ENCODE results near the gene SERPINB7. TPM values are rescaled to one million over a fixed set of nuclear protein-coding genes. Genes with fewer than 3 reads are reported as not detected.

Gene SERPINB7
- polyA plus RNA-seq, 2 of the 4 experiments (the other 2 are of a cell fraction): 0.84 to 2.9 TPM

DNA sequence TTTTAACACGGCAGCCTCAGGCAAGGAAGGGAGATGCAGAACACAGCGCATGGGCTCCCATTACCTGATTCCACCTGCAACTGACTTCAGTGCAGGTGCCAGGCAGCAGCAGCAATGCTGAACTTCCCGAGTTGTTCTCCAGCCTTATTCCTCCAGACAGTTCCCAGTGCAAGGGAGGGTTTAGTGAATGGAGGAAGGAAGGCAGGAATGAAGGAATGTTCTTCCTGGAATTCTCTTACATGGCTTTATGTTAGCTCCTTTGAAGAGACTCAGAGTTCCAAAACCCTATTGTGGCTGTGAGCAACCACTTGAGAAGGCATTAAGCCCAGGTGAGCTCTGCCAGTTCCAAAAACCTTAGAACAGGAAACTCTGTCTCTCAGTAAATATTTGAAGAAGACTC is 45.5 kb downstream of the SERPINB7 start:
- TF ChIP-seq EHMT2 (IDR thresholded peaks at IDR 0.05; ENCODE audit: low read depth): no peak
- TF ChIP-seq, protein P1, sequence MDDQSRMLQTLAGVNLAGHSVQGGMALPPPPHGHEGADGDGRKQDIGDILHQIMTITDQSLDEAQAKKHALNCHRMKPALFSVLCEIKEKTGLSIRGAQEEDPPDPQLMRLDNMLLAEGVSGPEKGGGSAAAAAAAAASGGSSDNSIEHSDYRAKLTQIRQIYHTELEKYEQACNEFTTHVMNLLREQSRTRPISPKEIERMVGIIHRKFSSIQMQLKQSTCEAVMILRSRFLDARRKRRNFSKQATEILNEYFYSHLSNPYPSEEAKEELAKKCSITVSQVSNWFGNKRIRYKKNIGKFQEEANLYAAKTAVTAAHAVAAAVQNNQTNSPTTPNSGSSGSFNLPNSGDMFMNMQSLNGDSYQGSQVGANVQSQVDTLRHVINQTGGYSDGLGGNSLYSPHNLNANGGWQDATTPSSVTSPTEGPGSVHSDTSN (IDR thresholded peaks at IDR 0.05): no peak
- no peak for TF ChIP-seq MAFK (IDR thresholded peaks at IDR 0.05; ENCODE audit: partially characterized antibody)
- no peak for TF ChIP-seq CBX2 (IDR thresholded peaks at IDR 0.05; ENCODE audit: borderline replicate concordance, low read depth)
- no peak for TF ChIP-seq RNF2 (IDR thresholded peaks at IDR 0.05; ENCODE audit: borderline replicate concordance, low read depth)
- TF ChIP-seq, protein P2, sequence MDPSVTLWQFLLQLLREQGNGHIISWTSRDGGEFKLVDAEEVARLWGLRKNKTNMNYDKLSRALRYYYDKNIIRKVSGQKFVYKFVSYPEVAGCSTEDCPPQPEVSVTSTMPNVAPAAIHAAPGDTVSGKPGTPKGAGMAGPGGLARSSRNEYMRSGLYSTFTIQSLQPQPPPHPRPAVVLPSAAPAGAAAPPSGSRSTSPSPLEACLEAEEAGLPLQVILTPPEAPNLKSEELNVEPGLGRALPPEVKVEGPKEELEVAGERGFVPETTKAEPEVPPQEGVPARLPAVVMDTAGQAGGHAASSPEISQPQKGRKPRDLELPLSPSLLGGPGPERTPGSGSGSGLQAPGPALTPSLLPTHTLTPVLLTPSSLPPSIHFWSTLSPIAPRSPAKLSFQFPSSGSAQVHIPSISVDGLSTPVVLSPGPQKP (IDR thresholded peaks at IDR 0.05; ENCODE audit: low read depth, low read length): no peak
- no peak for TF ChIP-seq HOXB5 (CRISPR knock-in tag; IDR thresholded peaks at IDR 0.05)
- TF ChIP-seq CHD2 (IDR thresholded peaks at IDR 0.05; ENCODE audit: low read length, partially characterized antibody): no peak
- CTCF ChIA-PET: no interaction called here
- no peak overlapping the region for H3K4me3 ChIP-seq
- POLR2A ChIA-PET: no interaction called here
- FAIRE-seq (no peak), ATAC-seq (no peak), DNase-seq (ENCODE audit: low read depth in 1 of 2, low spot score in 1 of 2) (no peak)
- no peaks in the 10 kb centered on the region for H3K4me1 ChIP-seq
- no peak overlapping the region for H3K27ac ChIP-seq
- 33% methylated on average over 3 of the region's 3 CpGs for WGBS (ENCODE audit: missing lambda C conversion rate)
- no peak overlapping the region for H3K4me2 ChIP-seq
- H3K9me3 ChIP-seq: no peaks in the 10 kb centered on the region

DNA sequence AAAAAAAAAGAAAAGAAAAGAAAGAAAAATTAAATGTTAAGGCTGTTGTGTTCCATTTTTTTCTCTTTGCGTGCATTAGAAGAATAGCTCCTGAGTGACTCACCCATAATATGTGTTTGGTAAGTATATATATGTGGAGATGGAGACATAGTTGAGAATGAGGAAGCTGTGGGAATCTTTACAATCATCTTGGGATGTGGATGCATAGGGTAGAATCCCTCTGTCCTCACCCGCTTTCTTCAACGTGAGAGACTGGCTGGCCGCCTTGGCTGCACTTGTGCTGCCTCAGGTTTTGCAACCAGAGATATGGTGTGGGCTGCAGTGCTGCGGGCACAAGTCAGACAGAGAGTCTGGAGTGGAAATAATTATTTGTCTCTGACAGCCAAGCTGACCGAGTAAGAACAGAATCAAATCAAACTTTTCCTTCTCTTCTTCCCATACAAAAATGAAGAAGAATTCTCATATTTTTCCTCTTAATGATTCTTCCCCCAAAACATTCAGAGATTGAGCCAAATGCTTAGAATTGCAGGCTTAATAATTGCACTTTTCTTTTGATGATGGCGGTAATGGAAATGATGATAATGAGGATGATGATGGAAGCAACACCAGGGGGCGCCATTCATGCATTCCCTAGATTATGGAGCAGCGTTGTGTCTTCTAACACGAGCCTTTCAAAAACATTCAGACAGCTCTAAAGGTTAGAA is 48.5 kb downstream of the SERPINB7 start:
- no peaks in the 10 kb centered on the region for H3K4me1 ChIP-seq
- ATAC-seq: no peak
- no peak for DNase-seq (ENCODE audit: low read depth in 1 of 2, low spot score in 1 of 2)
- TF ChIP-seq SREBF2 (IDR thresholded peaks at IDR 0.05) (no peak), KDM1A (IDR thresholded peaks at IDR 0.05; ENCODE audit: low read depth) (no peak), EP300 (IDR thresholded peaks at IDR 0.05) (no peak), CEBPB (IDR thresholded peaks at IDR 0.05) (no peak), MAZ (IDR thresholded peaks at IDR 0.05; ENCODE audit: borderline replicate concordance, low read depth, low read length) (no peak), FOXS1 (CRISPR knock-in tag; IDR thresholded peaks at IDR 0.05) (no peak)
- TF ChIP-seq, protein P3, sequence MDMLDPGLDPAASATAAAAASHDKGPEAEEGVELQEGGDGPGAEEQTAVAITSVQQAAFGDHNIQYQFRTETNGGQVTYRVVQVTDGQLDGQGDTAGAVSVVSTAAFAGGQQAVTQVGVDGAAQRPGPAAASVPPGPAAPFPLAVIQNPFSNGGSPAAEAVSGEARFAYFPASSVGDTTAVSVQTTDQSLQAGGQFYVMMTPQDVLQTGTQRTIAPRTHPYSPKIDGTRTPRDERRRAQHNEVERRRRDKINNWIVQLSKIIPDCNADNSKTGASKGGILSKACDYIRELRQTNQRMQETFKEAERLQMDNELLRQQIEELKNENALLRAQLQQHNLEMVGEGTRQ (IDR thresholded peaks at IDR 0.05): no peak
- ChIA-PET CTCF (interaction anchor here (0.7 kb wide), 1 partner anchor 965 kb away, joined by 3 read pairs; no protein-coding TSS in a partner anchor), POLR2A (no interaction called here)
- WGBS (ENCODE audit: missing lambda C conversion rate): 60% methylated on average over 10 of the region's 10 CpGs
- no peak for FAIRE-seq
- no peak overlapping the region for H3K4me2 ChIP-seq
- no peak overlapping the region for H3K27ac ChIP-seq
- H3K4me3 ChIP-seq: no peak overlapping the region
- H3K9me3 ChIP-seq: no peaks in the 10 kb centered on the region

DNA sequence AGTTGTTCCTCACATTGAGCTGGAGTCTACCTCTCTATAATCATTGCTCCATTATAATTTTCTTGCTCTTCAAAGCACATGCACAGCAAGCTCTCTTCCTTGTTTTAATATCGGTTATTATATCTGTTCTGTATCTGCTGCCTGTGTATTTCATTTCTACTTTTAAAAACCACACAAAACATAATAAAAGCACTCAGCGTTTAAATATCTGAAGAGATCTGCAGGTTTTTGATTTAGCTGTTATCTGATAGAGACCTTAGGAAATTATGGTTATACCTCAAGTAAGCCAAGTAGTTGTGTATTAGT is 49.0 kb downstream of the SERPINB7 start:
- no peak overlapping the region for H3K4me3 ChIP-seq
- H3K4me1 ChIP-seq: no peaks in the 10 kb centered on the region
- no peaks in the 10 kb centered on the region for H3K9me3 ChIP-seq
- no peak for FAIRE-seq
- WGBS (ENCODE audit: missing lambda C conversion rate): 49% methylated on average over 2 of the region's 2 CpGs
- H3K4me2 ChIP-seq: no peak overlapping the region
- no peak for DNase-seq (ENCODE audit: low read depth in 1 of 2, low spot score in 1 of 2)
- POLR2A ChIA-PET: no interaction called here
- H3K27ac ChIP-seq: no peak overlapping the region
- no peak for ATAC-seq
- TF ChIP-seq MAZ (IDR thresholded peaks at IDR 0.05; ENCODE audit: borderline replicate concordance, low read depth, low read length): no peak
- TF ChIP-seq TFCP2L1 (CRISPR knock-in tag; IDR thresholded peaks at IDR 0.05): no peak
- TF ChIP-seq HDAC2 (IDR thresholded peaks at IDR 0.05): no peak
- TF ChIP-seq RNF2 (IDR thresholded peaks at IDR 0.05; ENCODE audit: borderline replicate concordance, low read depth): no peak
- TF ChIP-seq ZC3H11A (IDR thresholded peaks at IDR 0.05): no peak
- TF ChIP-seq SREBF2 (IDR thresholded peaks at IDR 0.05): no peak
- TF ChIP-seq, protein P4, sequence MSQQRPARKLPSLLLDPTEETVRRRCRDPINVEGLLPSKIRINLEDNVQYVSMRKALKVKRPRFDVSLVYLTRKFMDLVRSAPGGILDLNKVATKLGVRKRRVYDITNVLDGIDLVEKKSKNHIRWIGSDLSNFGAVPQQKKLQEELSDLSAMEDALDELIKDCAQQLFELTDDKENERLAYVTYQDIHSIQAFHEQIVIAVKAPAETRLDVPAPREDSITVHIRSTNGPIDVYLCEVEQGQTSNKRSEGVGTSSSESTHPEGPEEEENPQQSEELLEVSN (IDR thresholded peaks at IDR 0.05; ENCODE audit: borderline replicate concordance, low read depth): no peak
- TF ChIP-seq, protein P5, sequence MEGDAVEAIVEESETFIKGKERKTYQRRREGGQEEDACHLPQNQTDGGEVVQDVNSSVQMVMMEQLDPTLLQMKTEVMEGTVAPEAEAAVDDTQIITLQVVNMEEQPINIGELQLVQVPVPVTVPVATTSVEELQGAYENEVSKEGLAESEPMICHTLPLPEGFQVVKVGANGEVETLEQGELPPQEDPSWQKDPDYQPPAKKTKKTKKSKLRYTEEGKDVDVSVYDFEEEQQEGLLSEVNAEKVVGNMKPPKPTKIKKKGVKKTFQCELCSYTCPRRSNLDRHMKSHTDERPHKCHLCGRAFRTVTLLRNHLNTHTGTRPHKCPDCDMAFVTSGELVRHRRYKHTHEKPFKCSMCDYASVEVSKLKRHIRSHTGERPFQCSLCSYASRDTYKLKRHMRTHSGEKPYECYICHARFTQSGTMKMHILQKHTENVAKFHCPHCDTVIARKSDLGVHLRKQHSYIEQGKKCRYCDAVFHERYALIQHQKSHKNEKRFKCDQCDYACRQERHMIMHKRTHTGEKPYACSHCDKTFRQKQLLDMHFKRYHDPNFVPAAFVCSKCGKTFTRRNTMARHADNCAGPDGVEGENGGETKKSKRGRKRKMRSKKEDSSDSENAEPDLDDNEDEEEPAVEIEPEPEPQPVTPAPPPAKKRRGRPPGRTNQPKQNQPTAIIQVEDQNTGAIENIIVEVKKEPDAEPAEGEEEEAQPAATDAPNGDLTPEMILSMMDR (IDR thresholded peaks at IDR 0.05): no peak
- no peak for TF ChIP-seq ESRRA (IDR thresholded peaks at IDR 0.05; ENCODE audit: borderline replicate concordance, low read length)
- CTCF ChIA-PET: no interaction called here

Data from A549 (cell line).